ENCODE results near the gene RAB37.
A peak's percentile ranks its signal among the peaks of the same experiment; 100 is the strongest.

The RAB37 gene

DNA sequence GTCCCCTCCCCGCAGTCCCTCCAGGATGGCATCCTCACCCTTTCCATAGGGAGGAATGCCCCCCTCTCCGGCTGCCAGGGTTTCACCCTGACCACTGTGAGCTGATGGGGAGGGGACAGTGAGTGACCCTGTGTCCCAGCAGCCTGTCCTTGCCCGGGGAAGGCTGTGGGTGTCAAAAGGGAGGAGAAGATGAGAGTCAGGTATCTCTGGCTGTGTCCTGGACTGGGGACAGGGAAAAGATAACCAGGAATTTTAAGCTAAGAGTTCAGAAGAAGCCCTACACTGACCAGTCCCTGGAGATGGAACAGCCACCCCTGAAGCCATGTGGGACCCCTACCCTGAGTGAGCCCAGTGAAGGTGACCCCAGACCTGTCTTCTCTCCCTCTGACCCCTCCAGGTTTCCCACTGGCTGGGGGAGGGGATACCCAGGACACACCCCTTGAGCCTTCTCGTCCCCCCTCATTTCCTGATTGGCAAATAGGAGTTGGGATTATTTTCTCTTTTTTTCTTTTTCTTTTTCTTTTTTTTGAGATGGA lies 27.8 kb downstream of the RAB37 start:
- DNase-seq: no peak

DNA sequence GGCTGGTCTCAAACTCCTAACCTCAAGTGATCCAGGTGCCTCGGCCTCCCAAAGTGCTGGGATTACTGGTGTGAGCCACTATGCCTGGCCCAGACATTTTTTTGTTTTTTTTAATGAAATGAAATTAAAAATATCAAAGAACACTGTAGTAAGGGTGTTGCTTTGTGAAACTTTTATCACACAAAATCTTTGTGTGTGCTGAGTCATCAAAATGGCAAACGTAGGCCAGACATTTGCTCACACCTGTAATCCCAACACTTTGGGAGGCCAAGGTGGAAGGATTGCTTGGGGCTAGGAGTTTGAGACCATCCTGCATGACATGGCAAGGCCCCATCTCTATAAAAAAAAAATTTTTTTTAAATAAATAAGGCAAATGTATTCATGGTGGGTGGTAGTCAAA lies 29.4 kb downstream of the RAB37 start:
- no peak for DNase-seq

DNA sequence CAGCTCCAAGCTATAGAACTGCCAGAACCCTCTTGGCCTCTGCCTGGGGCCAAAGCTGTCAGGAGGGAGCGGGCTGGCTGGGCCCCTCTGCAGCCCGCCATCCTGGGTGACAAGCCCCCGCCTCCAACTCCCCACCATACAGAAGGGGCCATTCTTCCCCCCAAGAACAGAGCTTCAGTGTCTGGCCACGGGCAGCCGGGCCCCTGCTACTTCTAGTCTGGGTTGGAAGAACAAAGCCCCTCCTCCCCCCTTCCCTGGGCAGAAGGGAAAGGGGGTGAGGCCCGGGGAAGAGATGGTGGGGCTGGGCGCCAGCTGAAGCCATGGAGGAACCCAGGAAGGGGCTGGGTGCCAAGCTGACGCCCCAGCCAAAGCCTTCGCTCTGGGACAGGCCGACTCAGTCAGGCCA lies 30.1 kb downstream of the RAB37 start:
- DNase-seq: no peak

DNA sequence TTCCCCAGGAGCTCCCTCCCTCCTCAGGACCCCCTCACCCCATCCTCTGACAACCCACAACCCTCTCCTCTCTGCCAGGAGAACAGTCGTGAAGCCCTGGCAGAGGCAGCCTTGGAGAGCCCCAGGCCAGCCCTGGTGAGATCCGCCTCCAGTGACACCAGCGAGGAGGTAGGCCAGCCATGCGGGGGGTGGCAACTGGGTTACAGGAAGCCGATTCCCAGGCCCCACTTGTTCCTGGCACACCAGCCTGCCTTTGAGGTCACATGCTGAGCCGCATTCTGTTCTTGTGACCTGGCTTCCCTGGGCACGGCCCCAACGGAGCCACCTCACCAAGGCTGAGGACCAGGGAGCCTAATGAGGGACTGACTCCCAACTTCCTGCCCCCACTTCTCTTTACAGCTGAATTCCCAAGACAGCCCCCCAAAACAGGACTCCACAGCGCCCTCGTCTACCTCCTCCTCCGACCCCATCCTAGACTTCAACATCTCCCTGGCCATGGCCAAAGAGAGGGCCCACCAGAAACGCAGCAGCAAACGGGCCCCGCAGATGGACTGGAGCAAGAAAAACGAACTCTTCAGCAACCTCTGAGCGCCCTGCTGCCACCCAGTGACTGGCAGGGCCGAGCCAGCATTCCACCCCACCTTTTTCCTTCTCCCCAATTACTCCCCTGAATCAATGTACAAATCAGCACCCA lies 31.2 kb downstream of the RAB37 start:
- no peak for DNase-seq

DNA sequence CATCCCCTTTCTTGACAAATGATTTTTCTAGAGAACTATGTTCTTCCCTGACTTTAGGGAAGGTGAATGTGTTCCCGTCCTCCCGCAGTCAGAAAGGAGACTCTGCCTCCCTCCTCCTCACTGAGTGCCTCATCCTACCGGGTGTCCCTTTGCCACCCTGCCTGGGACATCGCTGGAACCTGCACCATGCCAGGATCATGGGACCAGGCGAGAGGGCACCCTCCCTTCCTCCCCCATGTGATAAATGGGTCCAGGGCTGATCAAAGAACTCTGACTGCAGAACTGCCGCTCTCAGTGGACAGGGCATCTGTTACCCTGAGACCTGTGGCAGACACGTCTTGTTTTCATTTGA lies 31.7 kb downstream of the RAB37 start:
- no peak for DNase-seq

DNA sequence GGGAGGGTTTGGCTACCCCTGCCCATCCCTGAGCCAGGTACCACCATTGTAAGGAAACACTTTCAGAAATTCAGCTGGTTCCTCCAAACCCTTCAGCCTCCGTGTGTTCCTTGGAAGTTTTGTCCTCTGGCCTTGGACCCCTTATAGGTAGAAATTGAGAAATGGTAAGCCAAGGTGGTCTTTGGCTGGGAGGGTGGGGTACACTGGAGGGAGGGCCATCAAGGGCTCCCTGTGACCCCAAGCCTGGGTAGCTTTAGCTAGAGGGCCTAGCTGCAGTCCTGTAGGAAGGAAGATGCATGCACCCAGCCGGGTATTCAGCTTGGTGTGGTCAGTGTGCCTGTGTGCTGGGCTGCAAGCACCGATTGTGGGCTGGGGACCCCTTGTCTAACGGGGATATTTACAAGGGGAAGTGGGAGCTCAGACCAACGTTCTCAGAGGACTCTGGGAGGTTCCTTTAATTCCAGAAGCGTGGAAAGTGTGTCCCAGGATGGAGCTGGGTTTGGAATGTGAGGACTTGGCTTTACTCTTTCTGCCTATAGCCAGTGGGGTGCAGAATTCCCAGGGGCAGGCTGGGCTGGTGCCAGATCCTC lies 32.3 kb downstream of the RAB37 start:
- no peak for DNase-seq

DNA sequence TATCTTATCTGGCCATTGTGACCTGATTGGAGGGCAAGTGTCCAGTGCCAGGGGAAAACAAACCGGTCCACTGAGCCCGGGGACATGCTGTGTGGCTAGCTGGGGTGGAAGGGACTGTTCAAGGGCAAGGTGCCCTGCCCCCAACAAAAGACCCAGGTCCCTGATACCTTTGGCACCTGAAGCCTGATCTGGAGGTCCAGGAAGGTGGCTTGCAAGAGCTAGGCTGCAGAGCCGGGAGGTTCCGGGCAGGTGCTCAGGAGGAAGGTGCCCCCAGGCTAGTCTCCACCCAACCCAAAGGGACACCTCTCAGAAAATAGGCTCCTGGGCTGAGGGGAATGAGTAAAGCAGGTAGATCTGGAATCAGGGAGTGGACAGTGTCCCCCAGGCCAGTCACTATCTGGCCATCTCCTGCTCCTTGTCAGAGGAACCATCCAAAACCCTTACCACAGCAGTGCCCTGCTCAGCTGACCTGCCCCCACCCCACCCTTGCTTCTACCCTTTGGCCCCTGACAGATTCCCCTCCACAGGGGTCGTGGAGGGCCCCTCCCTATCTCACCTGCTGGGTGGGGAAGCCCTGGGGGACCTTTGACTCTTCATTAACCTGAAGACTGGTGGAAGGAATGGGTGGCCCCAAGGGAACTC lies 32.9 kb downstream of the RAB37 start:
- DNase-seq: no peak

DNA sequence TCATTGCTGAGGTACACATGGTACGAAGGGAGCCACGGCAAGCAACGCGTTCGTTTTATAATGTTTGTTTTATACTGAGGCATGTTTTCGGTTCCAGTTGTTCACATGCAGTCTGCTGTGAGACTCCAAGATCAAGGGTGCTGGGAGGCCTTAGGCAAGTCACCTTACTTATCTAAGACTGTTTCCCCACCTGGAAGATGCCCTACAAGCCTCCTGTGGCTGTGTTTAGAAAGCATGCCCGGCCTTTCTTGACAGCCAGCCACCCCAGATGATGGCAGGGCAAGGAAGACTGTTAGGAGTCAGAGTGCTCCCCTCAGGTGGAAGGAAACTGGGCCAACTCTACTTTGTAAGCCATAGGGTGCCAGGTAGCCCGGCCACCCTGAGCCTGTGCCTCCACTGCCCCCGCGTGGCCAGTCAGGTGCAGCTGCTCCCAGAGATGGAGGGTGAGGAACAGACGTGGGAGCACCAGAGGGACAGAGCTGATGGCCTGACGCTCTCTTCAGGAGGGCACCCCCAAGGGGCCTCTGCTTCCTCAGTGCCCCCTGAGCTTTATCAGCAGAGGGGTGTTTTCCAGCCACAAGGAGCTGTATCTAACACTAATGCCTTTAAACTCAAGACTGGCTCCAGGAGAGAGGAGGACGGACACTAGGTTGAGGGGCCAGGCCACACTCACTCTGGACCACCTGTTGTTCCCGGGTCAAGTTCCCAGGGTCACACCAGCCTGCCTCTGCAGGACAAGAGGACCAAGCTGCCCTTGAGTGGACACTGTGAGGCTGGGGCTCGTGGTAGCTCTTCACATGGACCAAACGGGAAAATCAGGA lies 33.7 kb downstream of the RAB37 start:
- no peak for DNase-seq

DNA sequence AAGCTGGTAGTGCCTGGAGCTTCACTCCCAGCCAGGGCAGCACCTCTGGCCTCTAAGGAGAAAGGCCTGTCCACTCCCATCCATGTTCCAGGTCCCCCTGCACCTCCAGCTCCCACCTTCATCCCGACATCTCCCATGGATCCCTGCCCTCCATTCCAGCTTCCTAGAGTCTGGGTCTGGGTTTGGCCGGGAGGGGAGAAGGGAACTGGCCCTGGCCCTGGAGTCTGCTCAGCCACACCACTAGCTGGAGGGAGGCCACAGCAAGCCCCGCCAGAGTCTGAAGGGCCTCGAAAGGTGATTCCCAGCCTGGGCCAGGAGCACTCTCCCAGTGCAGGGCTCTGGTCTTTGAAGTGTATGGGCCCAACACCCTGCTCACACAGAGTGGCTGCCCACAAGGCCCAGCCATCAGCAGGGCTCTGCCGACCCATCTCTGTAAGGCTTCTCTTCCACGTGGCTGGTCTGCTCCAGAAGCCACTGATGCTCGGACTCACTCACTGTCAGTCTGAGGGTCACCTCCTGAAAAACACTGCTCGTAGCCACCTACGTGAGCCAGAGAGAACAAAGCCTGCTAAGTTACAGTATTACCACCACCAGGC lies 34.4 kb downstream of the RAB37 start:
- DNase-seq: no peak

DNA sequence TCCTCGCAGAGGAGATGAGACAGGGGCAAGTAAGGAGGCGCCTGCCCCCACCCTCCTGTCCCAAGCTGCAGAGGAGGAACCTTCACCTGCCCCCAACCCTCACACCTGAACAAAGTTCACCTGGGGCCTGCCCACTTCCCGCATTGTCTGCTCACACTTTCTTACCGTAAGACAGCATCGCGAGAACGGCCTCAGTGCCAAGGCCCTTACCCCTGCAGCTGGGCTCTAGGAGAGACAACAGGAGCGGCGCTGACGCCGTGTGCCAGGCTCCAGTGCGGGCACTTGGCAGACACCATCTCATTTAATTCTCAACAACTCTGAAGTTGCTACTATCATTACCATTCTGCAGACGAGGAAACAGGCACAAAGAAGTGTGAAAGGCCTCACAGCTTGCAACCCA lies 35.0 kb downstream of the RAB37 start:
- no peak for DNase-seq

DNA sequence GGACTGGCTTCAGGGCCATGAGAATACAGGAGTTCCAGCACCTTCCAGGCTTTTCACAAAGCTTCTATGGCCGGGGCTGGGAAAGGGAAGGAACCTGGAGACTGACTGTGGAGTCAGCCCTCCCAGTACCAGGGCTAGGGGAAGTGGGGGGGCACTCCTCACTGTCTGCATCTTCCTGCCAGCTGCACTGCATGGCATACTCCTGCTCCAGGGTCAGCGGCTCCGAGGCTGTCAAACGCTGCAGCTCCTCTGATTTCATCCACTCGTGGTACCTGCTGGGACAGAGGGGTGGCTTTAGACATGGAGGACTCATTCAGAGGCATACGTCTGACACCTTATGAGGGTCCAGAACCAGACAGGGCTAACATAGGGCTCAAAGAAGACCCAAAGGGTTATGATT lies 36.4 kb downstream of the RAB37 start:
- DNase-seq: no peak

DNA sequence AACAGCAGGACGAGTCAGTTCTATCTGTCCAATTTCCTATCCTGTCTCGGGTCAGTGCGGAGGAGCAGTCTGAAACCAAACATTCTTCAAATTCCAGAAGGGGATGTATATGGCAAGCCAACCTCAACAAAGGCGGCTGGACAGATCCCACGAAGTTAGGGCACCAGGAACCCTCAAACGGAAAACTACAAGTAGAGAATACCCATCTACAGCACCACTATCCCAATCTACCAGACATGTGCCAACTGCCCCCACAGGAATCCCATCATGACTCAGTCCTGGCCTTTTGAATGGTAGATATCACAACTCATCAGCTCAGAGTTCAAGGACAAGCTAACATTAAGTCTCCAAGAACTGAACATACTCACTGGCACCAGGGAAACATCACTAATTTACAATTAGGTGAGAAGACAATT lies 36.8 kb downstream of the RAB37 start:
- DNase-seq: no peak

DNA sequence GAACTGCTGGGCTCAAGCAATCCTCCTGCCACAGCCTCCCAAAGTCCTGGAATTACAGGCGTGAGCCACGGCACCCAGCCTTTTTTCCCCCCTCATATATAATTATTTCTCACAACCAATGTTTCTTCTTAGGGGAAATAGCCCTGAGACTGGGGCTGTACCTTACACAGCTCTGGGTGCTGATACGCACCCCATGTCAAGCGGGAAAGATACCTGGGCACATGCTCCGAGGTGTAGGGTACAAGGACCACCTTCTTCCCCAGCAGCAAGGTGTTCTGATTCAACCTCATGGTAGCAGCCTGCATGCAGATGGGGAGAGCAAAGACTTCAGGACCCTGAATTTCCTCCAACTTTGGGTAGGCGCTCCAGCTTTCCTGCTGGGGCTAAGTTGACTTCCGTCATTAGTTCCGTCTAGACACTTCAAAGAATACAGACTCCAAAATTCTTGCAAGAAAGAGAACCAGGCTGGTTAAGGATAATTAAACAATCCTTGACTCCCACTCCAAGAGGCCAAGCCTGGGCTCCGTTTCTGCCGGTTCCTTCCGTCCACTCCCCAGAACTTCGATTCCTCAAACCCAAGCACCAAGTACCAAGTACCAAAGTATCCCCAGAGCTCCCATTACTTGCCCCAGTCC lies 38.5 kb downstream of the RAB37 start:
- no peak for DNase-seq

DNA sequence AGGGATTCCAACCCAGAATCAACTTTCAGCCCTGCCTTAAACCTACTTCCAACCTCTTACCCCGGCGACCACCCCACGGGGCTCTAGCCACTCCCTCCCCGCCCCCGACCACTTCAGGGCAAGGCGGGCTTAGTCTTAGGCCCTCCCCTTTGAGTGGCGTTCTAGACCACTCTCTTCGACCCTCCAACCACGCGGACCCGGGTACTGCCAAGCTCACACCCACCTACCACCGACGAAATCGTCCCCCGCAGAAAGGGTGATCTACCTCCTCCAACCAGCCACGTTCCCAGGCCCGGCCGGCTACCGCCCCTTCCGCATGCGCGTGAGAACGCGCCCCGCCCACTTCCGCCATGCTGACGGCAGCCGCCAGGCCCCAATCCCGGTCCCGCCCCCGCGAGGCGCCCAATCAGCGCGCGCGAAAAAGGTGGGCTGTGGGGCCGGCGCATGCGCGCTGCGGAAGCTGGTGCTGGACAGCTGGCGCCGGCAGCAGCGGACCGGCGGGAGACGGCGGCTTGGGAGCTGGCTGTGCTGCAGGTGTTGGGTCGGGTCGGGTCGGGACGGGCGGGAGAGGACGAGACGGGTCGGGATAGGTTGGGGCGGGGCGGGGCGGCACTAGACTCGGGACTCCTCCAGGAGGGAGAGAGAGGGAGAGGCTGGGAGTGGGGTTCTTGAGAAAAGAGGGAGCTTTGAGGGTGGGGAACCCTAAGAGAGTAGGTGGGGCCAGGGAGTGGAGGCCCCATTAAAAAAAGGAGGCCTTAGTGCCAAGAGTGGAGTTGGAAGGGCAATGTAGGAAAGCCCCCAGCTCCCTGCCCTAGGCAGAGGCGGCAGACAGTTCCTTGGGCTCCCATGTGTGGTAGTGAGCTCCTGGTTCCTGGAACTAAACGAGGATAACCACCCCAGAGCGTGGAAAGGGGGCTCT lies 39.2 kb downstream of the RAB37 start, which contains the start of gene NAT9:
Gene NAT9, minus strand, starts transcription at position 302 of the 919 bp plus-strand sequence. CDS start 647 bp downstream, outside the sequence.
- peak; percentile 81 for DNase-seq

DNA sequence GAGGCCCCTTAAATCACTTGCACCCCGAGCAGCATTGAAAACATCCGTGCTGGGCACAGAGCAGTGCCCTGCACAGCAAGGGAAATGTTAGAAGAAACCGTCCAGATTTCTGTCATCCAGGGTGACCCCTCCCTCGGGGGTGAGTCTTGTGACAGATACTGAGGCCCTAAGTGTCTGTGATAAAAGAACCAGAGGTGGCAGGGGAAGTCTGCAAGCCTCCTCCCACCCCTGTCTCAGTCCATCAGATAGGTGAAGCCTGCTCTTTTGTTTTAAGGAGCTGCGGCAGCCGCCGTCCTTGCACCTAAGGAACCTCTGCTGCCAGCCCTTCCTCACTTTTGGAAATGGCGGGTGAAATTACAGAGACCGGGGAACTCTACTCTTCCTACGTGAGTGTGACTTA lies 39.9 kb downstream of the RAB37 start:
- no peak for DNase-seq

DNA sequence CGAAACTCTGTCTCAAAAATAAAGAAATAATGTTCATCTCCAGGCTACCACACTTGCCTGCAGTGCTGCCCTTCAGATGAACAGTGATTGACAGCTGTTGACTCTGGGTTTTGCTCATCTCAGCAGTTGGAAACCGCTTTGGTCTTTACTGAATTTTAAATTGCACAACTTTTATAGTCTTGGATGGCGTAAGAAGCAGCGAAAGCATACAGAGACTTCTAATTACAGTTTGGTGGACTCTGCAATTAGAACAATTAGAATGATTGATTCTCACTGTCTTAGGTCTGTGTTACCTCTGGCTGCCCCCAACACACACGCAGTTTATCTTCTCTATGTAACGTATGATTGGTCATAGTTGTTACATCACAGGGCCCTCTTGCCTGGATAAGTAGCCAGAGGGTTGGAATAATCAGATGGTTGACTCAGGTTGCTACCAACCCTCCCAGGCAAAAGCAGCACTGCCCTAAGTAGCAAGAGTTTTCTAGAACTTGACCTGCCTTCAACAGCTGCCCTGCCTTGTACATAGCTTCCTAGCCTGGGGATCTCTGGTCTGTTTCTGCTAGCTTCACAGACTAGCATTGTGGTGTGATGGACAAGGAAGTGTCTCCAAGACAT lies 41.0 kb downstream of the RAB37 start:
- DNase-seq: no peak

DNA sequence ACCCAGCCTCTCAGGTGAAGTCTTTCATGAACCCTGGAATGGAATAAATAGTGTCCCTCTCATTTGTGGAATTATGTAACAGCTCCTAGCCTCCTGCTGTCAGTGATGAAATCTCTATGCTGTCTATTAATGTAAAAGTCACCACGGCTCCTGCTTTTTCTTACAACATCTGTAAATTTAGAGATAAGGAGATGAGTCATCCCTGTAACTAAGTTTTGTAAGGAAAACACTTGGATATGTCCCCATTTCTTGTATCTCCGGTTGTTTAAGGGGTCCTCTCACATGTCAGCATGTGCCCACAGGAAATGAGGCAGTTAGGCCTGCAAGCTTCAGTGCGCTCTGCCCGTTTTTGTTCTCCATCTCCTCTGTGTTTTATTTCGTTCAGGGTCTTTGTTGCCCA lies 41.9 kb downstream of the RAB37 start:
- DNase-seq: no peak

DNA sequence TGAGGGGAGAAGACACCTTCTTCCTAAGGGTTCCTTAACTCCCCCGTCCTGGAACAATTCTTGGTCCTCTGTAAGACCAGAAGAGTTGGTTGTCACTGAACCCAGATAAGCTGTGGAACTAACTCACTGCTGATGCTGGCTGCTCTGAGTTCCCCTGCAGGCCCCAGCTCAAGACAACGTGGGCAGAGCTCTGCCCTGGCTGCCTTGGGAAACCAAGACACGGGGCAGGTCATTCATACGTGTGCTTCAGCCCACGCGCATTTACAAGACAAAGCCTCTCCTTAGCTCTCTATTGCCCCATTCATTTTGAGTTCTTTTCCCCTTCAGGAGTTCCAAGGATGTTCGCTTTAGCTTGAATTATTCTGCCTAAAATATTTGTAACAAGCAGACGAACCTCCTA lies 42.4 kb downstream of the RAB37 start:
- no peak for DNase-seq

DNA sequence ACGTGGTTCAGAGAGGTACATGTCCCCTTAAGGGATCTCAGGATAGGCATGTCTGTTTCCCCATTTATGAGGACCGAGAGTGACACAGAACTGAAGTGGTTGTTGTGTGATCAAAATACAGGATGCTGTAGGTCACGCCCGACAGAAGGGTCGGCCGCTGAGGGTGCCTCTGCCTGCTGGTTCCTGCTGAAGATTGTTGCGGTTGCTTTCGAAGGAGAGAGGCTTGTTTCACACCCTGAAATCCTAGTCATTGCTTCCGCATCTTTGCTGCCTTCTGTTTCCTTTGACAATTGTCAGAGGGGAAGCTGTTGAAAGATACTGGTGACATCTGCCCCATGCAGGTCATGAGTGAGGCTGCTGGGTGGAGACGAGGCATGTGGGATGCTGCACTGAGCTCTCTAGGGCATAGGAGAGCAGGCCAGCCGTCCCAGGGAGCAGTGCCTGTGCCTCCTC lies 42.9 kb downstream of the RAB37 start:
- no peak for DNase-seq

DNA sequence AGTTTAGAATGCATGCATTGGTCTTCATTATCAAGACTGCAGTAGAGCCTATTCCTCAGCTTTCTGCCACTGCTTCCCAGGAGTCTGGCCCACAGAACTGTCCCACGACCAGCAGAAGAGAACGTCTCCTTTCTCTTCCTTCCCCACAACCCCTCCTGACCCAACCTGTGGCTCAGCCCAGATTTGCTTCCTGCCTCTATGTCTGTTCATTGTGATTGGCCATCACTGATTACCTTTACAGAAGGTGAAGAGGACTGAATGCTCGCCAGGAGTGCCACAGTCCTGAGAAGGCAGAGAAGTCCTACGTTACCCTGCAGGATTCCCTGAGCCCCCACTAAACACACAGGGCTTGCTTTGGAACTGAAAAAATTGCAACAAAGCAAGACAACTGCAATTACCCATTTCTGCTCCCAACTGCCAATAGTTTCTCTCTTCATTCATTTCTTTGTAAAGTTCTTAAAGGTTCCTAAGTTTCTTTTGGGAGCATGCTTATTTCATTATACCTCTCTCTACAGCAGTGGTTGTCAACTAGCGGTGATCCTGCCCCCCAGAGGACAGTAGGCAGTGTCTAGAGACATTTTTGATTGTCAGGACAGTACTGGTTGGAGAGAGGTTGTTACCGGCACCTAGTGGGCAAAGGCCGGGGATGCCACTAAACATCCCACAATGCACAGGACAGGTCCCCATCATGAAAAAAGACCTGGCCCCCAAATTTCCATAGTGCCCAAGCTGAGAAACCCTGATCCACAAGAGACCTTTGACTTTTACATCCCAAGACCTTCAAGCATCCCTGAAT lies 43.6 kb downstream of the RAB37 start:
- no peak for DNase-seq

Measured in NCI-H2081 treated with DMSO at 0.1 percent for 48 hours (cell line).